Stimulated activated naive CD4-positive, alpha-beta T cell (primary cell): Measurements from ENCODE around the gene GOLGA1.
"Not testable (repeated sequence)": the region's sequence is repeated elsewhere in the genome, so short reads cannot be mapped to it uniquely, and the experiment has no call there.

Experiments used
- DNase-seq, 6 experiments: peaks; one replicate each; lab custom pipeline; 2025; lab: John Stamatoyannopoulos, UW

The GOLGA1 gene

GRCh38 chr9:124860582-124861341 is 80.1 kb downstream of the GOLGA1 start:
- peak in 2 of 6 experiments; percentile 42 to 44 for DNase-seq

- DNase-seq: no peak
Observed at GRCh38 chr9:124859803-124860581, 80.9 kb downstream of the GOLGA1 start.

GRCh38 chr9:124858330-124859046 is 82.4 kb downstream of the GOLGA1 start:
- no peak for DNase-seq

- no peak for DNase-seq
Observed at GRCh38 chr9:124857533-124858162, 83.2 kb downstream of the GOLGA1 start.

- DNase-seq: peak in 1 of 6 experiments; percentile 10
Observed at GRCh38 chr9:124855944-124856765, 84.7 kb downstream of the GOLGA1 start.

- no peak for DNase-seq
Observed at GRCh38 chr9:124855566-124855943, 85.3 kb downstream of the GOLGA1 start.

- DNase-seq: no peak
Observed at GRCh38 chr9:124854822-124855221, 86.1 kb downstream of the GOLGA1 start.

- no peak for DNase-seq
Observed at GRCh38 chr9:124854161-124854560, 86.7 kb downstream of the GOLGA1 start.

GRCh38 chr9:124853605-124854143 is 87.2 kb downstream of the GOLGA1 start:
- no peak for DNase-seq

- DNase-seq: peak; percentile 30 to 80 (median 72)
Observed at GRCh38 chr9:124852829-124853531, 87.9 kb downstream of the GOLGA1 start, which contains the start of gene WDR38. Gene WDR38 (plus strand): TSS chr9:124853460. CDS start chr9:124853532, 72 bp downstream.

GRCh38 chr9:124852121-124852828 is 88.6 kb downstream of the GOLGA1 start:
- no peak for DNase-seq

- no peak for DNase-seq
Observed at GRCh38 chr9:124849801-124850200, 91.1 kb downstream of the GOLGA1 start.

- no peak for DNase-seq
Observed at GRCh38 chr9:124846969-124847368, 93.9 kb downstream of the GOLGA1 start.

- not testable (repeated sequence) for DNase-seq
Observed at GRCh38 chr9:124846467-124846866, 94.4 kb downstream of the GOLGA1 start.

- no peak for DNase-seq
Observed at GRCh38 chr9:124844291-124844690, 96.6 kb downstream of the GOLGA1 start.

GRCh38 chr9:124843456-124844034 is 97.3 kb downstream of the GOLGA1 start:
- DNase-seq: no peak

- no peak for DNase-seq
Observed at GRCh38 chr9:124841075-124841821, 99.6 kb downstream of the GOLGA1 start.

GRCh38 chr9:124840300-124840833 is 100.5 kb downstream of the GOLGA1 start:
- no peak for DNase-seq
